H4 (cell line): ENCODE results near the gene TANGO2. TPM values are rescaled to one million over a fixed set of nuclear protein-coding genes. Genes with fewer than 3 reads are reported as not detected.

Experiments used
- DNase-seq: peaks from one replicate; pipeline ENCODE4 v3.0.0-alpha.2; 2015; ENCODE audit warnings: low spot score
- total RNA-seq: library from RNA; depleted of rRNA; stranded (reverse); fragments of >200 nt; shearing (Covaris generic); gene quantifications from 2 replicates; pipeline ENCODE4 v1.2.3, GENCODE V29; 2014; rRNA removed

The TANGO2 gene
- 20.6 and 29.3 TPM in 2 replicates for total RNA-seq

DNA sequence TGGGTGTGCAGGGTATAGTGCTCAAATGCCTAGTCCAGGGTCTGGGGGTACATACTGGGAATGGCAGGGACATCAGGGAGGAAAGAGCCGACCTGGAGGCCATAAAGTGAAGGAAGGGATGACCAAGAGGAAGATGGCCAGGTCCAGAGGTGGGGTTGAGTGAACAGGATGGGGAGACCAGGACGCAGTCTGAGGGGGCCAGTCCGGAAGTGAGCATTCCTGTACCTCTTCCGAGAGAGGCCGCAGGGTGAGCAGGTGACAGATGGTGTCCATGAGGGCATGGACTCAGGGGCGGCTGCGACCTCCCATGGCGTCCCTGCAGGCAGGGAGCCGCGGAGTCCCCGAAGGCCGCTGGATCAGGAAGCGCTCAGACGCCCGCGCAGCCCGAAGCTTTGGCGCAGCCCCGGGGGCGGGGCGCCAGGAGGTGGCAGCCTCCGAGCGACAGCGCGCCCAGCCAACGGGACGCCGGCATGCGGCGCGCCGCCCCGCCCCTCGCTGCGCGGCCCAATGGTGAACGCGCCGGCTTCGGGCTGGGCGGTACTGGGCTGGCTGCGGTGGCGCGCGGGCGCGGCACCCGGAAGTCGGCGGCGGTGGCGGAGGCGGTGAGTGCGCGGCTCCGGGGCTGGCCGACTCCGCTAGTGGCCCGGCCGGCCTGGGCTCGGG, at the start of gene TANGO2:
TANGO2 (plus strand) TSS at position 578 of the 663 bp plus-strand sequence. CDS start 15,689 bp downstream, outside the sequence.
- peak; percentile 61 for DNase-seq

- no peak for DNase-seq
These were observed 49.4 kb upstream of the TANGO2 start for GRCh38 chr22:19971276-19972124.

GRCh38 chr22:19972251-19972650, 48.7 kb upstream of the TANGO2 start:
- DNase-seq, result no peak

GRCh38 chr22:19972652-19973550, 48.0 kb upstream of the TANGO2 start:
- no peak for DNase-seq

DNA sequence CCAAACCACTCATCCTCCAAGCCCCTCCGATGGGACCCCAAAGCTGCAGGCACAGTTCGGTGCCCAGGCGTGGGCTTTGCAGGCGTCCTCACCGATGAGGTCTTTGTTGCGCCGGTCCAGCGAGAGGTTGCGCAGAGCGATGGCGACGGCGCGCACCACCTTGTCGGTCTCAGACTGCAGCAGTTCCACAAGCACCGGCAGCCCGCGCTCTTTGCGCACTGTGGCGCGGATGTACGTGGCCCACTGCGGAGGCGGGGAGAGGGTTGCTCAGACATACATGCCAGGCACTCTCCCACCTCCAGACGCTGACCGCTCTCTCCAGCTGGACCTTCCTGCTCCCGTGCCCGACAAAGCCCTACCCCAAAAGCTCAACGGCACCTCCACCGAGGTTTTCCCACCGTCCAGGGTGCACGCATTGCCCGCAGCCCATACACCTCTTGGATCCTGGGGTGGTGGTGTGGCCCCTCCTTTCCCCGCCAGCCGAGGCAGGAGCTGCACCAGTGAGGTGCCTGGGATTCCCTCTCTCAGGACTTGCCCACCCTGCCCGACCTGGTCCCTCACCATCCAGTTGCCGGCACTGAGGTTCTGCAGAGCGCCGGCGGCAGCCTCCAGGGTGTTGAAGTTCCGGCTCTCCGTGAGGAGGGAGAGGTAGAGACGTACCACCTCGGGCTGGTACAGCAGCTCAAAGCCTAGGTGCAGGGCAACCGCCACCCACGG, 47.2 kb upstream of the TANGO2 start:
- DNase-seq, result no peak

DNA sequence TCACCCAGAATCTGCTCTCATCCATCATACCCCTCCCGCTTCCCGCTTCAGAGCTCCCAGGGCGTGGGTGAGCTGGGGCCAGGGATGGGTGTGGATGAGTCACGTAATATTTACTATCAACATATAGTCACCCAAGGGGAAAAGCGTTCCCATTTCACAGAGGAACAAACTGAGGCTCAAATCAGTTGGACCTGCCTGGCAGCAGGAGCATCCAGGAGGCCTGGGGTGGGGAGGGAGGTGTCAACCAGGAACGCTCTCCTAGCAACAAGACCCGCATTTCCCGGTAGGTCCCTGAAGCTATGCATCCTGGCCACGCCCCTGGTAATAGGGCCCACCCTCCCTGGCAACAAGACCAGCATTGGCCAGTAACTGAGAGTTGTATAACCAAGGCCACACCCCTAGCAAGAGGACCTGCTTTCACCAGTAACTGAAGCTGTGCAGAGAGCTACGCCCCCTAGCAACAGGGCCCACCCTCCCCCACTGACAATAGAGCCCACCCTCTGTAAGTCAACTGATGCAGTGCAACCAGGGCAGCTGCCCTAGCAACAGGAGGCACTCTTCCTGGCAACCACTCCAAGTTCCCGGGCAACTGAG, 46.5 kb upstream of the TANGO2 start:
- peak; percentile 42 for DNase-seq

GRCh38 chr22:19974935-19975706, 45.8 kb upstream of the TANGO2 start:
- DNase-seq, result no peak

DNA sequence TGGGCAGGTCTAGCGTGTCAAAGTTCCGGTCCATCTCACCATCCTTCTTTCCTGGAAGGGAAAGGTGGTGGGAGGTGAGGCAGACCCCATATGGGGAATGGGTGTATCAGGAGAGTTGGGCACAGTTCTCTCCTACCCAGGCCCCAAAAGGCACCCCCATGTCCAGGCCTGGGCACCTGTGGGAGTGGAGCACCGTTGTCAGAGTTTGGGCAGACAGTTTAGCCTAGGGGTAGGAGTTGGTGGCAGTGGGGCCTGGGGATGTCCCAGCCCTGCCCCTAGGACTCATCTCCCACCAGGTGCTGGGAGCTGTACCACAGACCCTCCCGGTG, 45.2 kb upstream of the TANGO2 start:
- no peak for DNase-seq

GRCh38 chr22:19976671-19977070, 44.2 kb upstream of the TANGO2 start:
- DNase-seq, result no peak

DNA sequence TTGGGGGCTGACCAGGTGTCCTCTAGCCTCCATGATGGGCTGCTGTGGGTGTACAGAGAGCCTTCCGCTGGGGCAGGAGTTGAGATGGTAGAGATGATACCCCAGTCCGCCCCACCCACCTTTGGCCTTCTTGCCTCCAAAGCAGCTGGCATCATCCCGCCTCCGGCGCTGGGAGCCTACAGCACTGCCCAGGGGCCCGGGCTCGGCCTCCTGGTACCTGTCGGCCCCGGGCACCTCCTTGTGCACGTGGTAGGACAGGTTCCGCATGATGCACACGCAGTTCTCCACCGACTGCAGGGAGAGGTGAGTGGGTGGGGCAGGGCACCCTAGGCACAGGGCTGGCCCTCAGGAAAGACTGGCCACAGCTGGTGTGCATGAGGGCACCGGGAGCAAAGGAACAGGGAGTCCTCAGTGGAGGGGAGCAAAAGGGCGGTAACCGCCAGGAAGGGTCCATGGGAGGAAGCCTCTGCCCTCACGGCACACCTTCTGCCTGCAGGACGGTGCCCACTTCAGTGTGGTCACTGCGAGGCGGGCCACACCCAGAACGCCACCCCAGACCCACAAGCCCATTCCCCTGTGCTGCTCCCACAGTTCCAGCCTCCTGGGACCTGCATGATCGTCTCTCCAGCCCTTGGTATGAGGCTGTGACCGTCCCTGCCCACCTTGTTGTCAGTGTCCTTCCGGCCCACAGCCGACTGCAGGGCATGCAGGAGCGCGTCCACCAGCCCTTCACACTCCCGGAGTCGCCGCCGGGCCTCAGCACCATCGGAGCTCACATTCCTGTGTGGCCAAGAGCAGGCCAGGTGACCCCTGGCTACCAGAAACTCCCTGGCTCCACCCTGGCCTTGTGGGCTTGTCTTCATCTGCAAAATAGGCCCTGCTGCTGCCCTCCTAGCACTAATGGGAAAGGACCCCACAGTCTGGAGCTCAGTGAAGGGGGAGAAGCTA, 43.3 kb upstream of the TANGO2 start:
- no peak for DNase-seq

DNA sequence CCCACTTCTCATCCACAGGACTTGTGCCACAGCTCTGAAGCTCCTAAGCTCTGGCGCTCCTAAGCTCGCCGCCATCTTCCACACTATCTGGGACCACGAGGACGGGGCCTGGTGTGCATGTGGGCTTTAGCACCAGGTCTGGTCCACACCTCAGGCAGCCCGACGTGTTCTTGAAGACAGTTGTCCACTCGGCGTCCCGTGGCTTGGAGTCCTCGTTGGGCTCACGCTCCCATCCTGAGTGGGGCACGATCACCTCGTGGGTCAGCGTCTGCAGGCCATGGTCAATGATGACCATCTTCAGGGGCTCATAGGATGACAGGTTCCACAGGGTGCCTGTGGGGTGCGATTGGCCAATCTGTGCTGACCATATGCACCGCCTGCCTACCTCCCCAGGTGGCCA, 42.2 kb upstream of the TANGO2 start:
- DNase-seq, result no peak

- DNase-seq, result no peak
These were observed 41.0 kb upstream of the TANGO2 start for GRCh38 chr22:19979712-19980493.

GRCh38 chr22:19980766-19981165, 40.1 kb upstream of the TANGO2 start:
- DNase-seq, result no peak

- DNase-seq, result no peak
These were observed 39.5 kb upstream of the TANGO2 start for GRCh38 chr22:19981171-19981960.

- no peak for DNase-seq
These were observed 38.7 kb upstream of the TANGO2 start for GRCh38 chr22:19981961-19982920.

DNA sequence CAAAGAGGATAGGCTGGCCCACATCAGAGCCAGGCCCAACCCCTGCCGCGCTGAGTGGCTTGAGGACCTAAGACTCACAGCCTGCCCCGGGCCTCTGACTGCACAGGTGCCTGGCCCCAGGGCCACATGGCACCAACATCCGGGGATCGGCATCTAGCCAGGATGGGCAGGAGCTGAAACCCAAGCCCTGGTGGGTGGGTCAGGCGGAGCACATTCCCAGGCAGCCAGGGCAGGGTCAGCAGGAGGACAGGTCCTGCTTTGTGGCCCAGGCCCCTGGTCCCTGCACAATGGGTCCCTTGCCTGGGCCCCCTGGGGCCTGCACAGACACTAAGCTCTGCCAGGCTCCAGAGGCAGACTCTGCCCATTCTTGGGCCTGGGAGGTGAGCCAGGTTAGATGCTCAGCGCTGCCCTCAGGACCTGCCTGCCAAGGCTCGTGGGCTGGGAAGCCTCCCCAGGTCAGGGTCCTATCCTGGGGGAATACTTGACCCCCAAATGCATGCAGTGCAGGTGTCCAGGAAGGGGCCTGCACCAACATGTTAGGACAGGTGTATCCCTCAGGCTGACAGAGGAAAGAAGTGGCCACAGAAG, 37.8 kb upstream of the TANGO2 start:
- DNase-seq, result no peak
